HG03103 (cell line): ENCODE results near the gene RANGAP1.
A peak's percentile ranks its signal among the peaks of the same experiment; 100 is the strongest.

Experiments used
- ATAC-seq: cut with Tn5 transposase; IDR thresholded peaks from one replicate; pipeline ENCODE4 v1.9.1; 2021; ENCODE audit warnings: low read depth; ENCODE audit not compliant: unreplicated experiment

RANGAP1 gene

DNA sequence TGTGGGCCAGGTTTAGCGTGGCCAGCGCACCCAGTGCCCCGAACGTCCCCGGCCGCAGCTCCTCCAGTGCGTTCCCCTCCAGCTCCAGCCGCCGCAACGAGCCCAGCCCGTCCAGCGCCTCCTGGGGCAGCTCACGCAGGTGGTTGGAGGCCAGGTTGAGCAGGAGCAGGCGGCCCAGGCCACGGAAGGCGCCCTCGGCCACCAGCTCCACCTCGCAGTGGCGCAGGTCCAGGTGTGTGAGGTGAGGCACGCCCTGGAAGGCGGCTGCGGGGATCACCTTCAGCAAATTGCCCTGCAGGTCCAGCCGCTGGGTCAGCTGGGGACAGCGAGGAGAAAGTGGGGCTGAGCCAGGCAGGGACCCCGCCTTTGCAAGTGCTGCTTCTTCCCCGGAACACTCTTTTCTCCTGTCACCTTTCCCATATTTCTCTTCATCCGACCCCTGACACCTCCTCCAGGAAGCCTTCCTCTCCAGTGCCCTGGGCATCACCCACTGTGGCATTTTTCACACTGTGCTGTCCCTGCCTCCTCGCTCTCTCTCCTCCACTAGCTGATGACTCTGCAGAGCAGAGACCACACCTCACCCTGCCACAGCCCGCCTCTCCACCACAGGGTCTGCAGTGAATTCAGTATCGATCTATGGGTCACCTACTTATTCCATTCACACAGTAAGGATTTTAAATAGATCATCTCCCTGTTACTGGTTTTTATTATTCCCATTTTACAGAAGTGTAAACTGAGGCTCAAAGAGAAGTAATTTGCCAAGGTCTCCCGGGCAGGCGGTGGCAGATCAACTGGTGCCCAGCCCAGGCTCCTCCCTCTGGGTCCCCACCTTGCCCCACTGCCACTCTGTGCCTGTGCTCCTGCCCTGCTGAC is 47.2 kb downstream of the RANGAP1 start:
- ATAC-seq: no peak

DNA sequence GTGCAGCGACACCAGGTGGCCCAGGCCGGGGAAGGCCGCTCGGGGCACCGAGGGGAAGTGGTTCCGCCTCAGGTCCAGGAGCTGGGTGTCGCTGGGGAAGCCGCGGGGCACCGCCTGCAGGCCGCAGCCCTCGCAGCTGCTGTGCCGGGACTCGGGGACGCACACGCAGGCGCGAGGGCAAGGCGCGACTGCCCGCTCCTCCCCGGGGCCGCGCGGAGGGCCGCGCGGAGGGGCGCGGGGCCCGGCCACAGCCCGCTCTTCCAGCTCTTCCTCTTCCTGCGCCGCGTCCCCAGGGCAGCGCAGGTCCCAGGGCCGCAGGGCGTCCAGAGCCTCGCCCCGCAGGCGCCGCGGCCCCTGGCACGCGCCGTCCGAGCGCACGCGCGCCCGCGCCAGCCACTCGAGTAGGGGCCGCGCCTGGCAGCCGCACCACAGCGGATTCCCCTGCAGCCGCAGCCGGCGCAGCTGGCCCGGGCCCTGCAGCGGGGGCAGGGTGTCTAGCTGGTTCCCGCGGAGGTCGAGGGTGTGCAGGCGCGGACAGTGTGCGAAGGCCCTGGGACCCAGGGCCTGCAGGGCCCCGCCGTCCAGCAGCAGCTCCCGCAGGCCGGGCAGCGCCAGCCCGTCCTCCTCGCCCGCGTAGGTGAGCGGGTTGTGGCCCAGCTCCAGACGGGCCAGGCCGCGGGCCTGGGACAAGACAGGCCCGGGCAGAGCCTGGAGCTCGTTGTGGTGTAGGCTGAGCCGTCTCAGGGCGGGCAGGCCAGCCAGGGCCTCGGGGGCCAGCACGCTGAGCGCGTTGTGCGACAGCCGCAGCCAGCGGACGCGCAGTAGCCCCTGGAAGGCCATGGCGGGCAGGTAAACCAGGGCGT is 48.0 kb downstream of the RANGAP1 start:
- ATAC-seq: peak; percentile 63

DNA sequence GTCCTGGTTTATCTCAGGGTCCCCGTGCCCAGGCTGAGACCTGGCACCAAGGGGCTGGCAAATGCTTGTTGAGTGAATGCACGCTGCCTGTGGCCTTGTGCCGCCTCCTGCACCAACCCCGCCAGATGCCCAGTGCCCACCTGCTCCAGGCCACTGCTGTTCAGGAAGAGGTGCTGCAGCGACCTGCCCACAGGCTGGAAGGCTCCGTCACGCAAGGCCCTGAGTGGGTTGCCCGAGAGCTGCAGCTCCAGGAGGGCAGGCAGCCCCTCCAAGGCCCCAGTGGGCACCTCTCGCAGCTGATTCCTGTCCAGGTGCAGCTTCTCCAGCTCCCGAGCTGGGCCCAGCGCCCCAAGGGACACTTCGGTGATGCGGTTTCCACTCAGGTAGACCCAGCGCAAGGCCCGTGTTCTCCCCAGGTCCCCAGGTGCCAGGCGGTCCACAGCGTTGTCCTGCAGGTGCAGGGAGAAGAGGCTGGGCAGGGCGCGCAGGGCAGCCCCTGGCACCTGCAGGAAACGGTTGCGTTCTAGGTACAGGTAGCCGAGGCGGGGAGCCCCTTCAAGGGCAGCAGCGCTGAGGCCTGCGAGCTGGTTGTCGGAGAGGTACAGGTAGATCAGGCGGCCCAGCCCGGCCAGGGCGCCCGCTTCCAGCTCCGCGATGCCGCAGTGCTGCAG is 48.8 kb downstream of the RANGAP1 start:
- ATAC-seq: no peak

DNA sequence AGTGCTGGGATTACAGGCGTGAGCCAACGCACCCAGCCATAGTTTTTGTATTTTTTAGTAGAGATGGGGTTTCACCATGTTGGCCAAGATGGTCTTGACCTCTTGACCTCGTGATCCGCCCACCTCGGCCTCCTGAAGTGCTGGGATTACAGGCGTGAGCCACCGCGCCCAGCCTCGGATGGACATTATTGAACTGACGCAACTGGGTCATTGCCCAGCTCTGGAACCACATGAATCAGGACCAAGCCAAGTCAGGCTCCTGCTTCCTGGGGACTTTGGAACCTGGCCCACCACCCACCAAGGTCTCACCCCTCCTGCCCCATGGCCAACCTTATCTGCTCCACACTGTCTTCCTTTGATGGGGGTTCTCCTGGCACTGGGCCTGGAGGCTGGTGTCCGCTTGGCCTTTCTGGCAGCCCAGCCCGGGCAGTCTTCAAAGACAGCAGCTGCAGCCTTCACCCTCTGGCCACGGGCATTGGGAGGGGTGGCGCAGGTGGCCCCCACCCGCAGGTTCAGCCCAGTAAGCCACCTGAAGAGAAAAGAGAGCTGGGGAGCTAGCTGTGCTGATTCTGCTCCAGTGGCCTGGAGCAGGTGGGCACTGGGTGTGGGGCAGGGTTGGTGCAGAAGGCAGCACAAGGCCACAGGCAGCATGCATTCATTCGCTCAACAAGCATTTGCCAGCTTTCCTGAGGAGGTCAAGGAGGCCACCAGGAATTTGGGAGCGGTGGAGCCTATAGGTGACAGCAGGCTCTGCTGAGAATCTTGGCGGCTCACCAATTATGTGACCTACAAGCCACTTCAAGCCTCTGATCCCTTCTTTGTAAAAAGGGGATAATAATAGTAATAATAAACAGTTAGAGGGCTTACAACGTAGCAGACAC is 50.9 kb downstream of the RANGAP1 start:
- no peak for ATAC-seq

DNA sequence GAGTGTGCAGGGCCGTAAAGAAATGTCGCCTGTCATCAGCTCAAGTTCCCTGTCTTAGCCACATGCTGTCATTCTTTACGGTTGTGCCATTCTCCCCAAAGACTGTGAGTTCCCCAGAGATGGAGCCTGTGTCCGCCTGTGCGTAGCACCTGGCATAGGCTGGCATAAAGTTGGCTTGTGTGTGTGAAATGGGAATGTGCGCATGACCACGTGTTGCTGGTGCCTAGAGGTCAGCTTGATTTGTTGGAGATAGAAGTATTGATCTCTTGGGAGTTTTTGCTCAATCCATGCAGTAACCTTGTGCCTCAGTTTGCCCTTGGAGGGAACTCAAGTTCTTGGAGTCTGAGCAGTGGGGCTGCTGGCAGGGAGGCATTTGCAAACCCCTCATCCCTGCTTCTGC is 54.6 kb downstream of the RANGAP1 start:
- no peak for ATAC-seq

DNA sequence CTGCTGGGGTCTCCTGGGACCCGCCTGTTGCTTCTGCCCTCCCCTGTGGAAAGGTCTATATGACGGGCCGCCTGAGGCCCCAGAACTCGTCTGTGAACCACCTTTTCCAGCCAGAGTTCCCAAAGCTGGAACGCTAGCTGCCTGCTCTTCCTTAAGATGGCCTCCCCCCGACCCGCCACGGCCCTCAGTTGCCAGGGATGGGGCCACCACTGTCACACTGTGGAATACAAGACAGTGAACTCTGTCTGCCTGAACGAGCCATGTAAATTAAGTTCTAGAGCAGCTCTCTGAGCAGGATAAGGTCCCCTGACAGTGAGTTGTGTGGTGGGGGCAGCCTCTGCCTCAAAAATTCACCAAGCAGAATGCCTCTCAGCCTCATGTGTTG is 55.6 kb downstream of the RANGAP1 start:
- no peak for ATAC-seq

DNA sequence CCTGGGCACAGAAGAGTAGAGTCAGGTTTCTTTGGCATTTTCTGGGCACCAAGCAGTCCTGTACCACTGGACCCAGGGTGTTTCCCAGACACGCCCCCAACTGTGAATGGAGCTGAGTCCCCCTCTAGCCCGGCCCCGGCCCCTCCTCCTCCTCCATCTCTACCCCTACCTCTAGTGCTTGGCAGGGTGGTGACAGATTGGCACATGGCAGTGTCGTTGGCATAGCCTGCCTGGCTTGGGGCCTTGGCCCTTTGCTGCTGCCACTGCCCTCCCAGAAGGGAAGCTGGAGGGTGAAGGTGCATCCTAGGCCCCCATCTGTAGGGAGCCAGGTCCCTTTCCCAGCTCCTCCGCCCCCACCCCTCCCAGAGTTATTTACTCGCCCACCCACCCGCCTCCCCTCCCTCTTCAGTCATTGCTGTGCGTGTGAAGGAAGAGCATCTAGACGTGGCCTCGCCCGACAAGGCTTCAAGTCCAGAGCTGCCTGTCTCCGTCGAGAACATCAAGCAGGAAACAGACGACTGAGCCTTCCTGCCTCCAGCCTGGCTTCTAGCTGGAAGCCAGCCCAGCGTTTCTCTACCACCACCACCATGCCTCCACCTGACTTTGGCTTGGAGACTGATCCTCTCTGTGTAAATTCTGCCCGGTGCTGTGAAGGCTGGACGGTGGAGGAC is 56.1 kb downstream of the RANGAP1 start:
- no peak for ATAC-seq

DNA sequence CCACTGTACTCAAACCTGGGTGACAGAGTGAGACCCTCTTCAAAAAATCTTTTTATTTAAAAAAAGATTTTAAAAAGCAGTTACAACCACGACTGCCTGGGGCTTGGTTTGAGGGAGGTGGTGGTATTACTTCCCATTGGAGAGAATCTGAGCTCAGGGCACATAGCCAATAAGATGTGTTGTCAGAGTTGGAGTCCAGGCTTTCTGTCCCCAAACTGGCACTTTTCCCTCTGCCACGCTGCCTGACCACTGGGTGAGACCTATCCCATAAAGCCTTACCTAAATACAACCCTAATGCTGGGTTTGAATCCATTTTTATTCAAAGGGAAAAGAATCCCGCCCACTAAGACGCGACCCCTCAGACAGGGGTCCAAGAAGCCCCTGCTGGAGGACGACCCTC is 56.8 kb downstream of the RANGAP1 start:
- ATAC-seq: no peak

DNA sequence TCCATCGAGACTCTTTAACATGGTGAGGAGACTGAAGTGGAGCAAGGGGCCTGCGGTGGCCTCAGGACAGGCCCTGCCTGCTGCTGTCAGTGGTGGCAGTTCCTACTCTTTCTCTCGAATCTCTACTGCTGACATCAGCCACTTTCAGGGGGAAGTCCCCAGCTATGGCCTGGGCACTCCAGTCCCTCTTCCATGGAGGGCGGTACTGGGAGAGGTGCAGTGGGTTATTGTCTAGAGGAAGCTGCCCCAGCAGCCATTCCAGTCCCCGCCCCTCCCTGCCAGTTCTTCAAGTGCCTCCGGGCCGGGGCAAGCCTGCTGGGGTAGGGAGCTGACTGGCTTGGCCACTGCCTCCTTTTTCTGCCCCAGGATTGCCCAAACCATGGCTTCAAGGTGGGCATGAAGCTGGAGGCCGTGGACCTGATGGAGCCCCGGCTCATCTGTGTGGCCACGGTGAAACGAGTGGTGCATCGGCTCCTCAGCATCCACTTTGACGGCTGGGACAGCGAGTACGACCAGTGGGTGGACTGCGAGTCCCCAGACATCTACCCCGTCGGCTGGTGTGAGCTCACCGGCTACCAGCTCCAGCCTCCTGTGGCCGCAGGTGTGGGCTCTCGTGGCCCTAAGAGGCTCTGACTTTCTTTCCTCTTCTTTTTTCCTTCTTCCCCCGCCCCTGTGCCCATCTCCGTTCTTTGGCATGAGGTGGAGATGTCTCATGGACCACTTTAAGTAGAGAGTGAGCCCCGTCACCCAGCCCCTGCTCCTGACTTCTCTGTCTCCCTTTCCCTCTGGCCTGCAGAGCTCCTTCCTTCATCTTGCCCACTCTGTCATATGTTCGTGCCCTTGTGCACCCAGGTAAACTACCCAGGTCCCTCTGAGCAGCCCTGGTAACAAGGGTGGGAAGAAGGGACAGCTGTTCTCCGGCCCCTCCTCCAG is 59.0 kb downstream of the RANGAP1 start:
- ATAC-seq: no peak

DNA sequence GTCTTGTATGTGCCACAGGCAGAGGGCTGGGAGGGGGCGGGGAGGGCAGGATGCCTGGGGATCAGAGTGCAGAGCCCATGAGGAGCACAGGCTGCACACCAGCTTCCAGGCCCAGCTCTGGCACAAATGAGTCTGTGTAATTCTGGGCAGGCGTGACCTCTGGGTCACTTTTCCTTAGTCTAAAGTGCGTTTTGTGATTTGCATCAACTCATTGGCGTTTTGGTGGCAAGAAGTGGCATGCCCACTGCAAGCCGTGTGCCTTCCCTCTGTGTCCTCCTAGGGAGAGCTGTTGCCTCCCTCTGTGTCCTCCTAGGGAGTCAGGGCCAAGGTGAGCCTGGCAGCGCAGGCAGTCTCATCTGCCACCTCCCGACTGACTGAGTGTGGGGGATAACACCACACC is 62.5 kb downstream of the RANGAP1 start:
- ATAC-seq: no peak

DNA sequence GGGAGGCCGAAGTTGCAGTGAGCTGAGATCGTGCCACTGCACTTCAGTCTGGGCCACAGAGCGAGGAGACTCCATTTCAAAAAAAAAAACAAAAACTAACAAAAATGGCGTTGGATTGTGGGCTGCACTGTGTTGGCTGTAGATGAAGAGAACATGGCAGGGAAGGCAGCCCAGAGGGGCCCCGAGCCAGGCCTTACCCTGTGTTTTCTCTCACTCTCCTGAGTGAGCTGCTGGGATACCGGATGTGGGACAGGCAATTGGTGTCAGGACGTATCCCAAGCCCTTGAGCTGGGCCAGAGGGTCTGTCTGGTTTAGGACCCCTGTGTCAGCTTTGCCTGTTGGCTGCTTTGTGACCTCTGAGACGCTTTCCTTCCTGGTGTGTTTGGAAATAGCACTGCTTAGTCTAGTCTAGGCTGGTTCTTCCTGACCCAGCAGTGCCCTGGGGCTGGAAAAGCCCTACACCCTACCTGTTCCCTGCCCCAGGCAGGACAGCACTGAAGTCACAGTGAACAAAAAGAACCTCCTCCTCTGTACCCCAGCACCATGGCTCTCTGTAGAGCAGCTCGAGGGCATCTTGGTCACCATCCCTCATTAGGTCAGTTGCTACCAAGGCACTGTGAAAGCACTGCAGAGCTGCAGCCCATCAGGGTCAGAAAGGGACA is 63.0 kb downstream of the RANGAP1 start:
- no peak for ATAC-seq

DNA sequence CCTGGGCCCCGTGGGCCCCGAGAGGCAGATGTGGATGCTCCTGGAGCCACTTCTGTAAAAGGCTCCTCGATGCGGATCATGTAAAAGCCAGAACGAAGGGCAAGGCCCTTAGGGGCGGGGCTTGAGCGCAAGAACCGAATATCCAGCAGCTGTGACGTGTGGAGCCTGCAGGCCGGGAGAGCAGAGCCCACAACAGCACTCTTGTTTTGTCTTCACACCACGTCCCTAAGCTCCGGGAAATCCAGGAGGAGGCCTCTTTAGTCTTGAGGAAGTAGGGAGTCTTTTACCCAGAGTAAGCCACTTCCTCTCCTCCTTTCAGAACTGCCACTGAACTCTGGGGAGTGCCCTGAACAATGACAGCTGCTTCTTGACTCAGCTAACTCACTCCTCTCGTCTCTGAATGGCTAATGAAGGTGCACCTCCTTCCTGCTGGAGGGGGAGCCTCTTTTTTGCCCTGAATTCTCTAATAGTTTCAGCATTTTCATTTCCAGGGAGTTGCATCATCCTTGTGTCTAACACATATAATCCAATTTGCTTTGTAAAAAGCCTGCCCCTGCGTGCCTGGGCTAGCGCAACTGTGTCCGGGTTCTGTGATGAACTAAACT is 68.3 kb downstream of the RANGAP1 start:
- ATAC-seq: no peak

DNA sequence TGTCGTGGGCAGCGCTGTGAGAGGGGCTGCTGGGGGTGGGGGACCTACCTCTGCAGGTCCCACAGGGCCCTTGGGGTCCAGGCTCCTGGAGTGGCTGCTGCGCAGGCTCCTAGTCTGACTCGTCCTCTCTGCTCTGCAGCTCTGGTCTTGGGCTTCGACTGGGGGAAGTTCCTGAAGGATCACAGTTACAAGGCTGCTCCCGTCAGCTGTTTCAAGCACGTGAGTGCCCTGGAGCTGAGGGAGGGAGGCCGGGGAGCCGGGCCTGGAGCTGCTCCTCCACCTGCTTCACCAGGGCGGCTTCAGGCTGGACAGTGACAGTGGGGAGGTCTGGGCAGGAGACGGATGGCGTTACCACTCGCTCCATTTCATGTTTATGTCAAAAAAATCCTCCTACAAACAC is 69.0 kb downstream of the RANGAP1 start:
- no peak for ATAC-seq

DNA sequence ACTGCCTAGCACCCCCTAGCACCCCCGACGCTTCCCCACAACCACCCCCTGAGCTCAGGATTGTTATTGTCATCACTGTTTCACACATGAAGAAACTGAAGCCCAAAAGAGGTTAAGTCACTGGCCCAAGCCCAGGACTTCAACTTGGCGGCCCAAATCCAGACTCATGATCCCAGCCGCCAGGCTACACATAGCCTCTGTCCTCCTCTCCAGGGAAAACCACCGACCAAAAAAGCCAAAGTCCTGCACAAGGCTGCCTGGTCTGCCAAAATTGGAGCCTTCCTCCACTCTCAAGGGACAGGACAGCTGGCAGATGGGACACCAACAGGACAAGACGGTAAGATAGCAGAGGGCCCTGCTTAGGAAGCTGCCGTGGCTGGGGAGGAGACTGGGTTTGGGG is 70.1 kb downstream of the RANGAP1 start:
- ATAC-seq: no peak

DNA sequence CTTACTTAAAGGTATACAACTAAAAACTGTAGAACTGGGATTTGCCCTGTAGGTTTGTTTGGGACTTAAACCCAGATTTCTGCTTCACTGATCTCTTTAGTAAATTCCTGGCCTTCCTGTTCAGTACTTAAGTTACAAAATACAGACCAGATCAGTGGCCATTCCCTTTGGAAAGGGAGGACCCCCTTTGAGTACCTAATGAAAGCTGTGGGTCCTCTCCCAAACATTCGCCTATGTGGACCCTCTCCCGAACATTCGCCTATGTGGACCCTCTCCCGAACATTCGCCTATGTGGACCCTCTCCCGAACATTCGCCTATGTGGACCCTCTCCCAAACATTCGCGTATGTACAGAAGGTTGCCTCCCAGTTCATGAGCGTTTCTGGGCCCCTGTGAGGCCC is 70.6 kb downstream of the RANGAP1 start:
- ATAC-seq: no peak

DNA sequence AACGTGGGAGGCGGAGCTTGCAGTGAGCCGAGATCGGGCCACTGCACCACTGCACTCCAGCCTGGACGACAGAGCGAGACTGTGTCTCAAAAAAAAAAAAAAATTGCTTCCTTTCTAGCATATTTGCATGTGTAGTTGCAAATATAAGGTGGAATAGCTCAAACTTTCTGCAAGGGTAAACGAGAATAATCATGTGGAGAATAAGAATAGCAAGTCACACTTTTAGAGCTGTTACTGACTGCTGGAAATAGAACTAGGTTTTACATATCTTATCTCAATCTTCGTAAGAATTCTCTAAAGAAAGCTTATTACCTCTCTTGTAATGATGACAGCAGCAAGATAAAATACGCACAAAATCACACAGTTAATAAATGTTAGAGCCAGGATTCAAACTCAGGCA is 79.3 kb downstream of the RANGAP1 start:
- no peak for ATAC-seq

DNA sequence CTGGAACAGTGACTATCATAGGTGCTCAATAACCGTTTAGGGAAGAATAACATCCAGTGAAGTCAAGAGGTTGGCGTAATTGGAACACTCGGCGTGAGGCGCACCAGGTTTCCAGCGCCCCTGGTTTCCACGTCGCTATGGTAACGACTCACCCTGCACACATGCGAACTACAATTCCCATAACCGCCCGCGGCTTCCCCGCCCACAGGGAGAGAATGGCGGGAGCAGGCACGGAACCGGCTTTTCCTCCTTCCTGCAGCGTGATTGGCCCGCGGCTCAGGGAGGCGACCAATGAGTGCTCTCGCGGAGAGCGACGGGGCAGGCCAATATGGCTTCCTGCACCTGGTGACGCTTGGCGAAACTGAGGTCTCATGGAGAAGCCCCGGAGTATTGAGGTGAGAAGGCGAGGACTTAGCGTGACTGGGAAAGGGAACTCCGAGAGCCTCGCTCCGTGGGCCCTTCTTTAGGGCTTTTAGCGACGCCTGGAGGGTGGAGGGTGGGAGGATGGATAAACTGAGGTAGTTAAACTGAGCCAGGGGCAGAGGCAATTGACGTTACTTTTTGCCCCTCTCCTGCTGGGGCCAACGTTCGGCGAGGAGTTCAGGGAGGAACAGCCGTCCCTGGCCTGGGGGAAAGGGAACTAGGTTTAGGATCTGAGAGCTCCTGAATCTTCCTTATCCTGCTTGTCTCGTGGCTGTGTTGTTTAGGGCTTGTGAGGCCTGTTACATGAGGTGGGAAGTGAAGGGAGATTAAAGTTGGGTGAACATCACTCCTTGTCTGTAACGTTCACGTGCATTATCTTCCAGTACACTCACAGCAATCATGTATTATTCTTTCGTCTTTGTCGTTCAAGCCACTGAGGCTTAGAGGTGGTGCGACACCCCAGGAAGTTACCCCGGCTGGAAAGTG is 80.7 kb downstream of the RANGAP1 start, which contains the start of gene L3MBTL2:
Gene L3MBTL2 (plus strand): TSS at position 321 of the 909 bp plus-strand sequence. CDS start 51 bp downstream, at position 372.
- peak; percentile 97 for ATAC-seq
